ENCODE results near the gene SHISA4.
"Not testable (repeated sequence)": the region's sequence is repeated elsewhere in the genome, so short reads cannot be mapped to it uniquely, and the experiment has no call there.

SHISA4 gene

GRCh38 chr1:201888282-201889089, at the start of gene SHISA4:
SHISA4 (plus strand) TSS chr1:201888898; CDS start chr1:201888995, 97 bp downstream.
- Histone ChIP-seq H3K9ac (ENCODE audit: low read length in 5 of 5) (peak within 1 kb of the TSS in 4 of 5 donors; percentile 64 to 76 (median 72)), H3K4me1 (ENCODE audit: control insufficient read depth in 5 of 5, insufficient read depth in 5 of 5, low read length in 5 of 5) (peaks cover 0 to 28% (median 20%) of the 10 kb centered on the region in 5 donors), H3K4me3 (ENCODE audit: low read depth in 1 of 5, low read length in 5 of 5) (peak within 1 kb of the TSS; percentile 26 to 88 (median 85)), H3K27me3 (ENCODE audit: control insufficient read depth in 5 of 5, insufficient read depth in 4 of 5, low read length in 5 of 5) (peaks cover 0 to 3% (median 0%) of the 10 kb centered on the region in 5 donors), H3K9me3 (ENCODE audit: control insufficient read depth in 5 of 5, low read length in 5 of 5) (no peaks in the 10 kb centered on the region), H3K36me3 (ENCODE audit: control insufficient read depth in 5 of 5, insufficient read depth in 5 of 5, low read length in 5 of 5) (no peaks in the 10 kb centered on the region), H3K27ac (ENCODE audit: low read depth, low read length) (no peak within 1 kb of the TSS)

DNA sequence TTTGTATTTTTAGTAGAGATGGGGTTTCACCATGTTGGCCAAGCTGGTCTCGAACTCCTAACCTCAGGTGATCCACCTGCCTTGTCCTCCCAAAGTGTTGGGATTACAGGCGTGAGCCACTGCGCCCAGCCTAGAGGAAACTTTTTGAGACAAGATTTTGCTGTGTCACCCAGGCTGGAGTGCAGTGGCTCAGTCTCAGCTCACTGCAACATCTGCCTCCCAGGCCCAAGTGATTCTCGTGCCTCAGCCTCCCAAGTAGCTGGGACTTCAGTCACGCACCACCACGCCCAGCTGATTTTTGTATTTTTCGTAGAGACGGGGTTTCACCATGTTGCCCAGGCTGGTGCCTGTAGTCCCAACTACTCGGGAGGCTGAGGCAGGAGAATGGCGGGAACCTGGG, 49.6 kb upstream of the SHISA4 start:
- not testable (repeated sequence) for H3K4me1 ChIP-seq (ENCODE audit: control insufficient read depth in 5 of 5, insufficient read depth in 5 of 5, low read length in 5 of 5); H3K27ac ChIP-seq (ENCODE audit: low read depth, low read length); H3K27me3 ChIP-seq (ENCODE audit: control insufficient read depth in 5 of 5, insufficient read depth in 4 of 5, low read length in 5 of 5); H3K4me3 ChIP-seq (ENCODE audit: low read depth in 1 of 5, low read length in 5 of 5); H3K9ac ChIP-seq (ENCODE audit: low read length in 5 of 5); H3K36me3 ChIP-seq (ENCODE audit: control insufficient read depth in 5 of 5, insufficient read depth in 5 of 5, low read length in 5 of 5); H3K9me3 ChIP-seq (ENCODE audit: control insufficient read depth in 5 of 5, low read length in 5 of 5)

- H3K4me1 ChIP-seq (ENCODE audit: control insufficient read depth in 5 of 5, insufficient read depth in 5 of 5, low read length in 5 of 5) = peaks cover 0 to 3% (median 0%) of the 10 kb centered on the region in 5 donors
- no peak overlapping the region for H3K9ac ChIP-seq (ENCODE audit: low read length in 5 of 5)
- H3K27me3 ChIP-seq (ENCODE audit: control insufficient read depth in 5 of 5, insufficient read depth in 4 of 5, low read length in 5 of 5) = no peaks in the 10 kb centered on the region
- H3K9me3 ChIP-seq (ENCODE audit: control insufficient read depth in 5 of 5, low read length in 5 of 5) = no peaks in the 10 kb centered on the region
- H3K36me3 ChIP-seq (ENCODE audit: control insufficient read depth in 5 of 5, insufficient read depth in 5 of 5, low read length in 5 of 5) = peaks cover 0 to 8% (median 0%) of the 10 kb centered on the region in 5 donors
- H3K27ac ChIP-seq (ENCODE audit: low read depth, low read length) = no peak overlapping the region
- no peak overlapping the region for H3K4me3 ChIP-seq (ENCODE audit: low read depth in 1 of 5, low read length in 5 of 5)
Measured at GRCh38 chr1:201840055-201840454, 48.6 kb upstream of the SHISA4 start.

- Histone ChIP-seq H3K27me3 (ENCODE audit: control insufficient read depth in 5 of 5, insufficient read depth in 4 of 5, low read length in 5 of 5) (no peaks in the 10 kb centered on the region), H3K4me1 (ENCODE audit: control insufficient read depth in 5 of 5, insufficient read depth in 5 of 5, low read length in 5 of 5) (peaks cover 0 to 3% (median 0%) of the 10 kb centered on the region in 5 donors), H3K9me3 (ENCODE audit: control insufficient read depth in 5 of 5, low read length in 5 of 5) (no peaks in the 10 kb centered on the region)
Measured at GRCh38 chr1:201840490-201840889, 48.2 kb upstream of the SHISA4 start.

DNA sequence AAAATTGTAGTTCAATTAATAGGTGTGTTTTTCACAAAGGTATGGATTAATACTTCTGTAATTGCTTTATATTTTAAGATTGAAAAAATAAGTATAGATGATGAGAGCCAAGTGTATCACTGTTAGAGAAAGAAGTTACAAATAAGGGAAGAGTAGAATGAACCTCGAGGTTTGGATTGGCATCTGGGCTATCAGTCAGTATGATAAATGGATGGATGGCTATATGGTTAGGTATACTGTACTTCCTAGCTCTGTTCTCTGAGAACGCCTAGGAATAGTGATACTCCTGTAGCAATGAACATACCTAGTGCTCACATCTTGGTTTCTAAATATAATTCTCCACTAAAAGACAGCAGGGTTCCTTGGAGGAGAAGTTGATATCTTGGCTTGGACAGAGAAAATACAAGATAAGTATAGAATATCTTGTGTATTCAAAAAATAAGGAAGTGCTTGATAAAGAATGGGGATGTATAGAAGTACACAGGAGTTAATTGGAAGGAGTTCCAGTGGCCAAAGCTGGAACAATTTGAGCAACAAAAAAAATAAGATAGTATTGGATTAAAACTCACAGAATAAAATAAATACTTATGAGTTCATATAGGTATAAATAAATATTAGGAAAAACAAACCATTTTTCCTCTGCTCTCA, 47.3 kb upstream of the SHISA4 start:
- Histone ChIP-seq H3K9ac (ENCODE audit: low read length in 5 of 5) (no peak overlapping the region), H3K27me3 (ENCODE audit: control insufficient read depth in 5 of 5, insufficient read depth in 4 of 5, low read length in 5 of 5) (no peaks in the 10 kb centered on the region), H3K4me3 (ENCODE audit: low read depth in 1 of 5, low read length in 5 of 5) (no peak overlapping the region), H3K9me3 (ENCODE audit: control insufficient read depth in 5 of 5, low read length in 5 of 5) (no peaks in the 10 kb centered on the region), H3K4me1 (ENCODE audit: control insufficient read depth in 5 of 5, insufficient read depth in 5 of 5, low read length in 5 of 5) (peaks cover 0 to 3% (median 0%) of the 10 kb centered on the region in 5 donors), H3K36me3 (ENCODE audit: control insufficient read depth in 5 of 5, insufficient read depth in 5 of 5, low read length in 5 of 5) (peaks cover 0 to 4% (median 0%) of the 10 kb centered on the region in 5 donors), H3K27ac (ENCODE audit: low read depth, low read length) (no peak overlapping the region)

More at GRCh38 chr1:201840490-201840889, 48.2 kb upstream of the SHISA4 start:
- Histone ChIP-seq H3K36me3 (ENCODE audit: control insufficient read depth in 5 of 5, insufficient read depth in 5 of 5, low read length in 5 of 5) (peaks cover 0 to 8% (median 0%) of the 10 kb centered on the region in 5 donors), H3K4me3 (ENCODE audit: low read depth in 1 of 5, low read length in 5 of 5) (no peak overlapping the region), H3K27ac (ENCODE audit: low read depth, low read length) (no peak overlapping the region), H3K9ac (ENCODE audit: low read length in 5 of 5) (no peak overlapping the region)

DNA sequence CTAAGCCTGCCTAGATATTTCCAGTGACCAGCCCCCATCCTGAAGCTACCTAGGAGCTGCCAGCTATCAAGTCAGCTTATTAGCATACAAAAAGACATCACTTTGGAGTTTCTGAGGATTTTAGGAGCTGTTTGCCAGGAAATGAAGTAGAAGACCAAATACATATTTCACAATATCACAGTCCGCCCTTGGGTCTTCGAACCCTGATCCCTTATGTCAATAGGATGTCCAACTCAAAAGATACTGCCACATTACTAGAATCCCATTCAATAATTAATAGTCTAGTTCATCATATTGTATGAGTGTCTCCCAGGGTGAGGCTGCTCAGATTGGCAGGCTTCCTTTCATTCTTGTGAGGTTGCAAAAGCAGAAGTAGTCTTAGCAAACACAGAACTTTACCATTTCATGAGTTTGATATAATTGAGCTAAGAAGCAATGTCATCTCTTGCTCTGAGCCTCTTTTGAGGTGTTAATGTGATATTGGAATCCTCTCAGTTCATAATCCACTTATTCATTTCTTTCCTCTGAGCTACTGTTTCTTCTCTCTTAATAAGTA, 46.1 kb upstream of the SHISA4 start:
- Histone ChIP-seq H3K4me1 (ENCODE audit: control insufficient read depth in 5 of 5, insufficient read depth in 5 of 5, low read length in 5 of 5) (peaks cover 0 to 7% (median 0%) of the 10 kb centered on the region in 5 donors), H3K27me3 (ENCODE audit: control insufficient read depth in 5 of 5, insufficient read depth in 4 of 5, low read length in 5 of 5) (no peaks in the 10 kb centered on the region), H3K36me3 (ENCODE audit: control insufficient read depth in 5 of 5, insufficient read depth in 5 of 5, low read length in 5 of 5) (peaks cover 0 to 6% (median 2%) of the 10 kb centered on the region in 5 donors), H3K4me3 (ENCODE audit: low read depth in 1 of 5, low read length in 5 of 5) (no peak overlapping the region), H3K27ac (ENCODE audit: low read depth, low read length) (no peak overlapping the region), H3K9me3 (ENCODE audit: control insufficient read depth in 5 of 5, low read length in 5 of 5) (no peaks in the 10 kb centered on the region), H3K9ac (ENCODE audit: low read length in 5 of 5) (no peak overlapping the region)

GRCh38 chr1:201845331-201846083, 43.2 kb upstream of the SHISA4 start:
- Histone ChIP-seq H3K36me3 (ENCODE audit: control insufficient read depth in 5 of 5, insufficient read depth in 5 of 5, low read length in 5 of 5) (peaks cover 8 to 25% (median 14%) of the 10 kb centered on the region in 5 donors), H3K27ac (ENCODE audit: low read depth, low read length) (no peak overlapping the region), H3K9me3 (ENCODE audit: control insufficient read depth in 5 of 5, low read length in 5 of 5) (no peaks in the 10 kb centered on the region), H3K4me1 (ENCODE audit: control insufficient read depth in 5 of 5, insufficient read depth in 5 of 5, low read length in 5 of 5) (peaks cover 0 to 19% (median 0%) of the 10 kb centered on the region in 5 donors), H3K27me3 (ENCODE audit: control insufficient read depth in 5 of 5, insufficient read depth in 4 of 5, low read length in 5 of 5) (no peaks in the 10 kb centered on the region), H3K4me3 (ENCODE audit: low read depth in 1 of 5, low read length in 5 of 5) (no peak overlapping the region), H3K9ac (ENCODE audit: low read length in 5 of 5) (no peak overlapping the region)

DNA sequence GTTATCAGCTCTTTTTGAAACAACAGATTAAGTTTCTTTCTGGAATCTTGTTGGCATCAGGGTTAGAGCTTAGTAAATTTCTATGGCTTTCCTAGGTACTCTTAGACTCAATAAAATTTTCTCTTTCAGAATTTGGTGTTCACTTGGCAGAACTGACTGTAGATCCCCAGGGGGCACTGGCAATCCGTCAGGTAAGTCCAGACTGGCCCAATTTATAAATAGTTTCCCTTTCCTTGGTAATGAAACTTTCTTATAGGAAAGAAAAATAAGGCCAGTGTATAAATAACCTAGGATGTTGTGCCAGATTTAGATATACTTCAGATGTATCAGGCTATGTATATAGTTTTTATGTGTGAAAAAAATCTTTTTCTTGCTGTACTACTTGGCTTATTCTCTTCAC, 41.5 kb upstream of the SHISA4 start:
- Histone ChIP-seq H3K9me3 (ENCODE audit: control insufficient read depth in 5 of 5, low read length in 5 of 5) (no peaks in the 10 kb centered on the region), H3K27me3 (ENCODE audit: control insufficient read depth in 5 of 5, insufficient read depth in 4 of 5, low read length in 5 of 5) (no peaks in the 10 kb centered on the region)

GRCh38 chr1:201848230-201848629, 40.5 kb upstream of the SHISA4 start:
- Histone ChIP-seq H3K27ac (ENCODE audit: low read depth, low read length) (no peak overlapping the region), H3K27me3 (ENCODE audit: control insufficient read depth in 5 of 5, insufficient read depth in 4 of 5, low read length in 5 of 5) (no peaks in the 10 kb centered on the region), H3K36me3 (ENCODE audit: control insufficient read depth in 5 of 5, insufficient read depth in 5 of 5, low read length in 5 of 5) (peaks cover 25 to 43% (median 32%) of the 10 kb centered on the region in 5 donors), H3K4me1 (ENCODE audit: control insufficient read depth in 5 of 5, insufficient read depth in 5 of 5, low read length in 5 of 5) (peaks cover 0 to 26% (median 0%) of the 10 kb centered on the region in 5 donors), H3K9ac (ENCODE audit: low read length in 5 of 5) (no peak overlapping the region), H3K4me3 (ENCODE audit: low read depth in 1 of 5, low read length in 5 of 5) (no peak overlapping the region), H3K9me3 (ENCODE audit: control insufficient read depth in 5 of 5, low read length in 5 of 5) (no peaks in the 10 kb centered on the region)

More for the DNA sequence above, 41.5 kb upstream of the SHISA4 start:
- Histone ChIP-seq H3K9ac (ENCODE audit: low read length in 5 of 5) (no peak overlapping the region), H3K4me3 (ENCODE audit: low read depth in 1 of 5, low read length in 5 of 5) (no peak overlapping the region), H3K36me3 (ENCODE audit: control insufficient read depth in 5 of 5, insufficient read depth in 5 of 5, low read length in 5 of 5) (peaks cover 15 to 32% (median 24%) of the 10 kb centered on the region in 5 donors), H3K27ac (ENCODE audit: low read depth, low read length) (no peak overlapping the region), H3K4me1 (ENCODE audit: control insufficient read depth in 5 of 5, insufficient read depth in 5 of 5, low read length in 5 of 5) (peaks cover 0 to 26% (median 0%) of the 10 kb centered on the region in 5 donors)

All from subcutaneous abdominal adipose tissue (tissue), 5 donors.